NCI-H146 treated with DMSO at 0.1 percent for 48 hours (cell line): ENCODE results near the gene S100A13.
"Not testable (repeated sequence)": the region's sequence is repeated elsewhere in the genome, so short reads cannot be mapped to it uniquely, and the experiment has no call there.

ENCODE experiments used
- DNase-seq: peaks from one replicate; lab custom pipeline; 2025; ENCODE audit not compliant: unreplicated experiment; lab: John Stamatoyannopoulos, UW

Gene S100A13

GRCh38 chr1:153626904-153627714 is at the start of gene S100A13:
TSS of gene S100A13 (minus strand) at chr1:153627505. CDS start at chr1:153626472, 1,033 bp downstream.
- peak; percentile 90 for DNase-seq

GRCh38 chr1:153673511-153673910 is 46.2 kb upstream of the S100A13 start:
- DNase-seq, result no peak

DNA sequence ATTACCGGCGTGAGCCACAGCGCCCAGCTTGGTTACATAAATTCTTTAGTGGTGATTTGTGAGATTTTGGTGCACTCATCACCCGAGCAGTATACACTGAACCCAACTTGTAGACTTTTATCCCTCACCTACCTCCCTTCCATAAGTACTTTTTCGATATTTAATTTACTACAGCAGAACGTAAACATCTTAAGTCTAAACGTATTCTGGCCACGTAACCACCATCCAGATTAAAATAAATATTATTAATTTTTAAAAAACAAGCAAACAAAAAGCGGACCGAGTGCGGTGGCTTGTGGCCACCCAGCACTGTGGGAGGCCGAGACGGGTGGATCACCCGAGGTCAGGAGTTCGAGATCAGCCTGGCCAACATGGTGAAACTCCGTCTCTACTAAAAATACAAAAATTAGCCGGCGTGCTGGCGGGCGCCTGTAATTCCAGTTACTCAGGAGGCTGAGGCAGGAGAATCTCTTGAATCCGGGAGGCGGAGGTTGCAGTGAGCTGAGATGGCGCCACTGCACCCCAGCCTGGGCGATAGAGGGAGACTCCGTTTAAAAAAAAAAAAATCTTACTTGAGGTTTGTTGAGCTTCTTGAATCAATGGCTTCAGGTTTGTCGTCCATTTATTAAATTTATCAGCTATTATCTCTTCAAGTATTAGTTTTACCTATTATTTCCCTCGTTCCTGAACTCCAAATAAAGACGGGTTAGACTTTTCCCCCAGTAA is 44.5 kb upstream of the S100A13 start:
- not testable (repeated sequence) for DNase-seq

DNA sequence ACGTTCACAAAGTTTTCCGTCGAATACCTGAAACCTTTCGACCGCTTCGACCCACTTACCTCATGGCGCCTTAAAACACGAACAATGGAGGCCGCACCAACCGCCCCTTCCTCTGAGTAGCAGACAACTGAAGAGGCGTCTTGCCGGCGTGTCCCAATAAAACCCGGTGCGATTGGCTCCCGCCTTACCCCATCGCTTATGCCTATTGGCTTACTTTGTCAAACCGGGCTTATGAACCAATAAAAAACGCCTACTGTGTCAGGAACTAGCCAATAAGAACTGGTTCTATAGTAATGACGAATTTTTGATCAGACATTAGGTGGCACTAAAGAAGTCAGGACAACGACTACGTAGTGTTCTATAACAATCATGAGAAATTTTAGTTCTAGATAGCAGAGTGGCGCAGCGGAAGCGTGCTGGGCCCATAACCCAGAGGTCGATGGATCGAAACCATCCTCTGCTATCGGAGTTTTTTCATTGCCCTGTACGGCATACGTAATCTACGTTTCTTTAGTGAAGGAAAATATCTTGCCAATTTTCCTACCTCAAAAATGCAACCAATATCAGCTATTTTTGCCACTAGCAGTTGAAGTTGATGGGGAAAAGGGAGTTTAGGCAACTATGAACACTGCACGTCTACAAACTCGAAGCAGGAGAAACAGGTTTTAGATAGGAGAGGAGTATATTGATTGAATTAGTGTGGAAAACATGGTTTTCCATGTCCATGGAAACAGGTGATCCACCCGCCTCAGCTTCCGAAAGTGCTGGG is 43.7 kb upstream of the S100A13 start, which contains the start of gene ILF2:
Gene ILF2, minus strand, starts transcription at position 135 of the 769 bp plus-strand sequence. Its CDS starts 71 bp downstream, at position 64.
- peak; percentile 99 for DNase-seq

- no peak for DNase-seq
Observed at GRCh38 chr1:153670257-153670858, 43.1 kb upstream of the S100A13 start.

- DNase-seq, result no peak
Observed at GRCh38 chr1:153669606-153670005, 42.3 kb upstream of the S100A13 start.

DNA sequence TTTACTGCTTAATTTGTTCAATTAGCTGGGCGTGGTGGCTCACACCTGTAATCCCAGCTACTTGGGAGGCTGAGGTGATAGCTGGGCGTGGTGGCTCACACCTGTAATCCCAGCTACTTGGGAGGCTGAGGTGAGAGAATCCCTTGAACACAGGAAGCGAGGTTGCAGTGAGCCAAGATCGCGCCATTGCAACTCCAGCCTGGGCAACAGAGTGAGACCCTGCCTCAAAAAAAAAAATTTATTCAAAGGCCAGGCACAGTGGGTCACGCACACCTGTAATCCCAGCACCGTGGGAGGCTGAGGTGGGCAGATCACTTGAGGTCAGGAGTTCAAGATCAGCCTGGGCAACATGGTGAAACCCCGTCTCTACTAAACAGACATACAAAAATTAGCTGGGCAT is 41.4 kb upstream of the S100A13 start:
- DNase-seq, result not testable (repeated sequence)

- DNase-seq, result no peak
Observed at GRCh38 chr1:153667439-153667838, 40.1 kb upstream of the S100A13 start.

DNA sequence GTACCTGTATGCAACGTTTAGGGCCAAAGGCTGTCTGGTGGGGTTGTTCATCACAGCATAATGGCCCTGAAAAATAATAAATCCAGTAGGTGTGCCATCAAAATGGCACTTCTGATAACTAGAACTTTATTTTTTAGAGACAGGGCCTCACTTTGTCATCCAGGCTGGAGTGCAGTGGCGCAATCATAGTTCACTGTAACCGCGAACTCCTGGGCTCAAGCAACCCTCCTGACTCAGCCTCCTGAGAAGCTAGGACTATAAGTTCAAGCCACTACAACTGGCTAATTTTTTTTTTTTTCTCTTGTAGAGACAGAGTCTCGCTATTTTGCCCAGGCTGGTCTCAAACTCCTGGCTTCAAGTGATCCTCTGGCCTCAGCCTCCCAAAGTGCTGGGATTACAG is 35.9 kb upstream of the S100A13 start:
- DNase-seq, result no peak

GRCh38 chr1:153662269-153662668 is 35.0 kb upstream of the S100A13 start:
- no peak for DNase-seq

- no peak for DNase-seq
Observed at GRCh38 chr1:153661111-153661708, 33.9 kb upstream of the S100A13 start.

GRCh38 chr1:153659656-153660055 is 32.4 kb upstream of the S100A13 start:
- no peak for DNase-seq

- no peak for DNase-seq
Observed at GRCh38 chr1:153659175-153659534, 31.9 kb upstream of the S100A13 start.

- DNase-seq, result peak; percentile 82
Observed at GRCh38 chr1:153658400-153659174, 31.3 kb upstream of the S100A13 start, which contains the start of gene SNAPIN. TSS of gene SNAPIN (plus strand) at chr1:153658703. CDS start at chr1:153658744, 41 bp downstream.

DNA sequence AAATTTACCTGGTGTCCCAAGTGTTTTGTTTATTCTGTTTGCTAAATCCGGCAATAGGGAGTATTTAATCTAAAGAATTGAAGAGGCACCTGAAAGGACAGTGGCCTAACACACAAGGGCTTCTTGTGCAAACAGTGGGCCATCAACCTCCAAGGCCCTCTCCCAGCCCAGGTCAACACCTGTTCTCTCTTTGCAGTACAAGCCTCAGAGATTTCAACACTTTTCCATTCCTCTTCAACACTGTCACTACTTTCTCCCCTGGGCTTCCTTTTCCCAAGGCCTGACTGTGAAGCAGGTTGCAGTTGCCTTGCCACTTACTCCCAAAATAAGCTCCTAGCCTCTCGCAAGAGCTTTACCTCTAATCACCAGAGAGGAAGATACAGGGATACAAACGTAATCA is 28.0 kb upstream of the S100A13 start:
- no peak for DNase-seq

- no peak for DNase-seq
Observed at GRCh38 chr1:153652805-153653500, 25.6 kb upstream of the S100A13 start.

DNA sequence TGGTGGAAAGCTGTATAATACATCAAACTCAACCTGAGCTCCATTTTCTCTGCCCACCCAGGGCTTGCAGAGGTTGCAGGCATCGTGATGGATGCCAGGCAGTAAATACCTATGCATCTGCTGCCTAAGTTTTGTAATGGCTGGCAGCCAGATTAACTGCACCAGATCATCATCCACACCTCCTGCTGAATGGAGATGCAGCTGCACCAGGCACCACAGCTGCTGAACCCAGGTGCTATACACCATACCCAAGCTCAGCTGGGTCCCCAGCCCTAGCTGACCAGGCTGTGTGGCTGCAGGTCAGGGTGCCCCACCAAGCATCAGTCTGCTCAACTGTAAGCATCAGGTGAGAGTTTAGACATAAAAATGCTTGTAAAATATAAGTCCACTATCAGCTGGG is 24.5 kb upstream of the S100A13 start:
- no peak for DNase-seq

DNA sequence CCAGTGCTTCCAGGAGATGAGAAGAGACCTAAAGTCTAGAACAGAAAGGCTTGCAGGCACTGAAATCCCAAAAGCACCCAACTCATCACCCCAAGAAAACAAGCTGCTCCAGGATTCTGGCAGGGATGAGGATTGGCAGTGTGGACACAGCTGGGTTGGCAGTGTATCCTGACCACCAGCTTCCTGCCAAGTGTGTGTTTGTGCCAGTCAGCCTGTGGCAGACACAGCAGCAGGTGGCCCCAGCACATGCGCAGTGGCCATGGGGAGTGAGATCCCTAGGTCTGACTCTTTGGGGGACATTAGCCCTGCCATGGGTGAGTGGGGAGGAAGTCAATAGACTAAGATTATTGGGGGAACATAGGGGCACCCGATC is 22.5 kb upstream of the S100A13 start:
- DNase-seq, result no peak

GRCh38 chr1:153649137-153649862 is 22.0 kb upstream of the S100A13 start:
- no peak for DNase-seq
